WI38 (cell line): ENCODE measurements around the gene SELENOT.

Experiments
- H3K4me3 ChIP-seq: 2 replicates; pipeline ENCODE4 v1.5.1; 2011; ENCODE audit warnings: low read depth, mild to moderate bottlenecking, control low read depth, low read length
- CTCF ChIP-seq: IDR thresholded peaks from 2 replicates; pipeline ENCODE4 v1.5.1; 2012; ENCODE audit warnings: low read depth, mild to moderate bottlenecking, control low read depth, low read length

The SELENOT gene

DNA sequence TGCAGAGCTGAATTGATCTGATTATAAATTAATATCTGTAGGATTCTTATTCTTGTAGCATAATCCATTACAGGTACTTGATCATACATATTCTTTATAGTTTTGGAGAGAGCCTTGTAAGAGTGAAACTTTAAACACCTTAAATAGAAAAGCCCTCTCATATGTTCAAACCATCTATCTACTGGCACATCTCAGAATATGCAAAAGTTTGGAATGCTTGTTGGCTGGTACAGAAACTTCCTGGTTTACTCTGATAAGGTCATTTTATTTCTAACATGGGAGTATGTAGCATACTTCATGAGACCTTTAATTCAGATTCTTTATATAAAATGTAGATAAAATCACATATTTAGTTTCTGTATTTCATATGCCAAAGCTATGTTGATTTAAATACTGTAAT, 21.9 kb upstream of the SELENOT start:
- H3K4me3 ChIP-seq: no peak overlapping the region
- no peak for TF ChIP-seq CTCF

DNA sequence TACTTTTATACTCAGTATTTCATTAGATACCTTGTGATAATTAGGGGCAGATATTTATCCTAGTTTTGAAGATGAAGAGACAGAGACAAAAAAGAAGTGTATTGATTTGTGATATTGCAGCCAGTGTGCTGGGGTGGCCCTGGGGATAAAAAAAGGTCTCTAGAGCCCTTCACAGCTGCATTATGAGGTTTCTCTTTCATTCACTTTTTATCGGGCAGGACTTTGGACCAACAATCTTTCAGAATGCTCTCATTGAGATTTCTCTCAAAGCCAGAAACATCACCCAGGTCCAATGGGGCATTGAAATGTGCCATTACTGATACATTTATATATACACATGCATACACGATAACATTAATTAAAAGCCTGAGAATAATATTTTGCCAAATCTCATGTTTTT, 20.5 kb upstream of the SELENOT start:
- TF ChIP-seq CTCF: no peak
- no peak overlapping the region for H3K4me3 ChIP-seq

DNA sequence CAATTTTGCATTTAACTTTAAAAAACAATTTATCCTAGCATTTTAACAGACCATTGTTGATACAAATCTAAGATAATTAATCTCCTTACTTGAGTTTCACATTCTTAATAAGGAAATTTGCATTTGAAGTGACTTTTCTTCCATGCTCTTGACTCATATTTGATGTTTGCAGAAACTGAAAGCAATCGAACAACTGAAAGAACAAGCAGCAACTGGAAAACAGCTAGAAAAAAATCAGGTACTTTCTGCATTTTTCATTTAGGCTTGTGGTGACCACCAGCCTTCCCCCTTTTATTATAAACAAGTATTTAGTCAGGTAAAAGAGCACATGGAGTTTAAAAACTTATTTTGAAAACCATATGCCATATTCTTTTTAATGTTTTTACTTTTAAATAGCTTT, 20.1 kb upstream of the SELENOT start:
- no peak overlapping the region for H3K4me3 ChIP-seq
- TF ChIP-seq CTCF: no peak

GRCh38 chr3:150588027-150588830, 14.9 kb upstream of the SELENOT start:
- no peak overlapping the region for H3K4me3 ChIP-seq
- no peak for TF ChIP-seq CTCF

- H3K4me3 ChIP-seq: no peak overlapping the region
- no peak for TF ChIP-seq CTCF
Observed at GRCh38 chr3:150589759-150590158, 13.4 kb upstream of the SELENOT start.

GRCh38 chr3:150594150-150594549, 9.0 kb upstream of the SELENOT start:
- H3K4me3 ChIP-seq: no peak overlapping the region
- TF ChIP-seq CTCF: no peak

DNA sequence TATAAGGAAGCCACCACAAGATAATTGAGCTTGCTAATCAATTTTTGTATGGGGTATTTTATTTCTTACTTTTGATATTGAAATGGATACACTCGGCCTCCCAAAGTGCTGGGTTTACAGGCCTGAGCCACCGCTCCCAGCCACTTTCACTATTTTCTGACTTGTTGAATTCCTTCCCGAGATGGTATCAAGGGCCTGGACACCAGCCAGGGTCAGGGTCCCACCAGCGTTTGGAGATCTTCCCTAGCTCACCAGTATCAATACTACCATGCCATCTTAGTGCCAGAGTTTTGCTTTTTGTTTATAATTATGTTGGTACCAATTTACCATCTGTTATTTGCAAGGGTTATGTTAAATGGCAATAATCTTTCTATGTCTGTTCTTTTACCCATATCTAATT, 5.5 kb upstream of the SELENOT start:
- TF ChIP-seq CTCF: no peak
- H3K4me3 ChIP-seq: no peak overlapping the region
